VCaP (cell line): Measurements from ENCODE around the gene DSP.

ENCODE experiments used
- H3K27ac ChIP-seq: fragments of 450-650 bp; 2 replicates; pipeline ENCODE4 v1.5.1; 2017
- CTCF ChIP-seq: fragments of 450-650 bp; conservative IDR thresholded peaks from 2 replicates; pipeline ENCODE4 v1.5.1; 2017; ENCODE audit warnings: mild to moderate bottlenecking, moderate library complexity

DSP gene

DNA sequence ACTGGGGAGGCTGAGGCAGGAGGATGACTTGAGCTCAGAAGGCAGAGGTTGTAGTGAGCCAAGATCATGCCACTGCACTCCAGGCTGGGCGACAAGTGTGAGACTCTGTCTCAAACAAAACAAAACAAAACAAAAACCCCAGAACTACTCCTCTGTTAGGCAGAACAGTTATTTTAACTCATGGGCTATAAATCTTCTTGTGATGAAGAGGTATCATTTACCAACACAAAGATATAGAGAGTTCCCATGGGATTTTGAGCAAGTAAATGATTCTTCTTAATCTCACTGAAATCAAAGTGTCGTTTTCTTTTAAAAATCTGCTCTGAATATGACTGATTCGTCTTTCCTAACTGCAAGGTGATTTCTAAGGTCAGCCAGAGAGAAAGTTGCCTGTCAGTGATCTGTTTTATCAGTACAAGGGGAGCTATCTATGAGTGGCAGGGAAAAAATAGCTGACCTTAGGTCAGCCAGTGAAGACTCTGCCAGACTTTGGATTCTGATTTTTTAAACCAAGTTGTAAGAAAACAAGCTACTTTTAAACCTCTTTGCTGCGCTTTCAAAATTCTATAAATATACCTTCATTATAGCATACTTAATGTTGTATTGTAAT is 3.8 kb upstream of the DSP start:
- TF ChIP-seq CTCF: no peak
- H3K27ac ChIP-seq: no peak overlapping the region

DNA sequence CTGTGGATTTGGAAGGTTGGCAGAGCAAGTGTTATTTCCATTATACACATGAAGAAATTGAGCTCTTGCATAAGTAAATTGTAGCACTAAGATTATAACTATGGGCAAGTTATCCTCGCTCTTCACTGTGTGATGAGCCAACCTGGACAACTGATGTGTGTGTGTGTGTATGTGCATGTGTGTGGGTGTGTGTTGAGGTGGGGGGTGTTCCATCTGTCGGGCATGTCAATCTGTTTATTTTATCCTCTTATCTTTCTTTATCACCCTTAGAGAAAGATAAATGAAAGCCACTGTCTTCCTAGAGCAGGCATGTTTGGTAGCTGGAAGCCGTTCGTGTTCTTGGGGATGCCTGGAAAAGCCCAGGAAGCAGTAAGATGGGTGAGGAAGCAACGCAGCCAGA is 3.0 kb upstream of the DSP start:
- H3K27ac ChIP-seq: no peak overlapping the region
- no peak for TF ChIP-seq CTCF

DNA sequence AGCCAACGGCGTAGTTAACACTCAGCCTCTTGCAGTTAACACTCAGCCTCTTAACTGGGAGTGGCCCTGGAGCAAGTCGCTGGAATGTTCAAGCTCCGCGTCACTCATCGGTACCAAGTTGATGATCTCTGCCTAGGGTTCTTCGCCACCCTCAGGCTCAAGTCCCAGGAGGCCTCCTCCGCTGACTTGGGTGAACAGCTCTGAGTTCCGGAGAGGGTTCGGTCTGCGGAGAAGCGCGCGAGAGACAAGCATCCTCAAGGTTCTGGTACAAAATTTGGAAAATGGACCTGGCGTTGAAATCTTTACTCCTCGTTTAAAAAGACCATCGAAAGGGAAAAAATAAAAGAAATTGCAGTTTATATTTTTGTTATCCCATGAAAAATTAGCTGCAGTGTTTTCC is 876 bp upstream of the DSP start:
- peak overlapping the region; percentile 76; the same call in 1 of the 2 replicates for H3K27ac ChIP-seq
- TF ChIP-seq CTCF: no peak

DNA sequence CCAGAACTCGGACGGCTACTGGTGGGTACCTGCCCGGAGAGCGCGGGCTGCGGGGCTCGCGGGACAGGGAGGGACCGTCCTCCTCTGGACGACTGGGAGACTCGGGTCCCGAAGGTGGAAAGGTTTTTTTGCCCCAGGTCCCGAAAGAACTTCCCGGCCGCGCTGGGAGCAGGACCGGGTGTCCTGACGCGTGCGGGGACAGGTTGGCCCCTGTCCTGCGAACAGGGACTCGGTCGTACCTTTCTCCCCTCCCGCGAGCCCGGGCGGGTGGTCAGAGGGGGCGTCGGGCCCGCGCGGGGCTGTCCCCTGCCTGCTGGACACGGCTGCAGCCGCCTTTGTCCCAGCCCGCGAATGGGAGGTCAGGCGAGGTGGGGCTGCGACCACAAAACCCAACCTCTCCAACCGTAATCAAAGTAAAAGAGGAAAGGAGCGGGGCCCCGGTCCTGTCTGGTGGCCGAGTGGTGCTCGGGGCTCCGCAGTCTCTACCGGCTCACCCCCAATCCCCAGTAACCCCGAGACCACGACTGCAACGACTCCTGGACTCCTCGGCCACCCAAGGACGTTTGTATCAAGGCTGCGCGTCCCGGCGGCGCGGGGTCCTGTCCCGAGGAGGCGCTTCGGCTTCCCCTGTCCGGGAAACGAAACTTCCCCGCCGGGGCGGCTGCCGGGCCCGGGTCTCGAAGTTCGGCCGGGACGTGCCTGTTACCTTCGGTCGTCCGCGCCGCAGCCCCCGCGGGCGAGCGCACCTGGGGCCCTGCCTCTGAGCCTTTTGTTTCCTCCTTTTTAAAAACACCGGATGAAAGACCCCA is 798 bp downstream of the DSP start:
- peak overlapping the region; percentile 76 for H3K27ac ChIP-seq

GRCh38 chr6:7542874-7543624 is 1.6 kb downstream of the DSP start:
- TF ChIP-seq CTCF: no peak

More for the DNA sequence above, 798 bp downstream of the DSP start:
- no peak for TF ChIP-seq CTCF

GRCh38 chr6:7543789-7544424 is 2.4 kb downstream of the DSP start:
- no peak for TF ChIP-seq CTCF
- peak overlapping the region; percentile 76; the same call in 1 of the 2 replicates for H3K27ac ChIP-seq

More at GRCh38 chr6:7542874-7543624, 1.6 kb downstream of the DSP start:
- H3K27ac ChIP-seq: peak overlapping the region; percentile 76

DNA sequence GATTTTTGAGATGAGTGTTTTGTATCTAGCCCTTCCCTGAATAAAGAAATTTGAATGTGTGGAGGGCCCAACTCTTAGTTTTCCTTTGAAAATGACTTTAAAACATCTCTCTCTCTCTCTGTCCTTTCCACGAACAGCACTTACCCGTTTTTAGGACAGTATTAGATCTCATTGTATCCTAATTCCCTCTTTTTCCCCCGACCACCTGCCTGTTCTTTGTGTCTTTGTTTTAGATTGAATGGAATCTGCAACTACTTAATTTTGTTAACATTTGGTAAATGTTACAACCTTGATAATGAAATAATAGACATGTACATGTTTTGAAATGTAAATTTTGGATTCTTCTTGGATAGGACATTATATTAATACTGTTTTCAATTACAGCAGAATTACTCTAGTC is 3.1 kb downstream of the DSP start:
- H3K27ac ChIP-seq: peak overlapping the region; percentile 76; the same call in 1 of the 2 replicates
- no peak for TF ChIP-seq CTCF
